ENCODE results near the gene CBY1. TPM values are rescaled to one million over a fixed set of nuclear protein-coding genes. Genes with fewer than 3 reads are reported as not detected.

The CBY1 gene
- 29.7 TPM for total RNA-seq (ENCODE audit: unreplicated experiment)
- long read RNA-seq, transcript CBY1-201 (5 exons, 1,133 nt), result major isoform, 7 of 12 reads
- long read RNA-seq, partial matches to known transcripts, result 0 of 12 reads
- long read RNA-seq, other reads (novel, unspliced or antisense), result 4 of 12 reads

DNA sequence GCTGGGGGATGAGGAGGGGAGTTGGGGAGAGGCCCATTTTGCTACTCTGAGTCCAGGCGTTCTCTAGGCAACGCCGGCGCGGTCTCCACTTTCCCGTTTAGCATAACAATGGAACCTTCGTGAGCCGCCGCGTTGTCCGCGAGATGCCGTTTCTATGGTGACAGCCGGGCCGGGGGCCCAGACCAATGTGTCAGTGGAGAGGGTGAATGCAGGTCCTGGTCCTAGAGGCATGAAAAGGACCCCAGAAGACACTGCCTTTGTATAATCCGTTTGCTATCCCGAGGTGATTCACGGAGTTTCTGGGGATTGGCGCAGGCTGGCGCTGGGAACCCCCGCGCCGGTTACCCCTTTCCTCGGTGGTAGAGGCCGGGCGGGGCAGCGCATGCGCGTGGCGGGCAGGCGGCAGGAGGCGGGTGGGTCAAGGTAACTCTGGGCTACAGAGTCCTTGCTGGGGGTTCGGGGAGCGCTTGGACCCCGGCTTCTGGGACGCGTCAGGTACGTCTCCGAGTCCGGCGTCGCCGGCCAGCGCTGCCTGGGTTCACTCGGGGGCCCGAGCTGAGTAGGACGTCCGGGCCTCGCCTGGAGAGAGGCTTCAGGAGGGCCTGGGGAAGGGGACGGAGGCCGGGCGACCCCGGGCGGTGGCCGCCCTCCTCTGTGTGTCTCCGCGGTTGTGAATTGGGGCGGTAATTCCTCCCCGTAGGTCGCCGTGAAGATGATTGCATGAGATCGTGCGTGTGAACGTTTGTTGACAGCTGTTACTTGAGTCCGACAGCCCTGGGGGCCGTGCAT is at the start of gene CBY1, which contains the start of gene FAM227A:
TSS of gene CBY1 (plus strand) at position 383 of the 789 bp plus-strand sequence. CDS start 11,417 bp downstream, outside the sequence.
TSS of gene FAM227A (minus strand) at position 137 of the 789 bp plus-strand sequence. CDS start 6,224 bp downstream, outside the sequence.
- Mint-ChIP-seq H3K27me3 (ENCODE audit: unreplicated experiment) (no peaks in the 10 kb centered on the region), H3K36me3 (ENCODE audit: low read depth, unreplicated experiment) (no peaks in the 10 kb centered on the region), H3K4me1 (ENCODE audit: unreplicated experiment) (peaks cover 7% of the 10 kb centered on the region), H3K9me3 (ENCODE audit: unreplicated experiment) (no peaks in the 10 kb centered on the region), H3K4me3 (ENCODE audit: unreplicated experiment) (peak within 1 kb of the TSS; percentile 95), H3K27ac (ENCODE audit: unreplicated experiment) (peak within 1 kb of the TSS; percentile 99)
- TF ChIP-seq, protein P1, sequence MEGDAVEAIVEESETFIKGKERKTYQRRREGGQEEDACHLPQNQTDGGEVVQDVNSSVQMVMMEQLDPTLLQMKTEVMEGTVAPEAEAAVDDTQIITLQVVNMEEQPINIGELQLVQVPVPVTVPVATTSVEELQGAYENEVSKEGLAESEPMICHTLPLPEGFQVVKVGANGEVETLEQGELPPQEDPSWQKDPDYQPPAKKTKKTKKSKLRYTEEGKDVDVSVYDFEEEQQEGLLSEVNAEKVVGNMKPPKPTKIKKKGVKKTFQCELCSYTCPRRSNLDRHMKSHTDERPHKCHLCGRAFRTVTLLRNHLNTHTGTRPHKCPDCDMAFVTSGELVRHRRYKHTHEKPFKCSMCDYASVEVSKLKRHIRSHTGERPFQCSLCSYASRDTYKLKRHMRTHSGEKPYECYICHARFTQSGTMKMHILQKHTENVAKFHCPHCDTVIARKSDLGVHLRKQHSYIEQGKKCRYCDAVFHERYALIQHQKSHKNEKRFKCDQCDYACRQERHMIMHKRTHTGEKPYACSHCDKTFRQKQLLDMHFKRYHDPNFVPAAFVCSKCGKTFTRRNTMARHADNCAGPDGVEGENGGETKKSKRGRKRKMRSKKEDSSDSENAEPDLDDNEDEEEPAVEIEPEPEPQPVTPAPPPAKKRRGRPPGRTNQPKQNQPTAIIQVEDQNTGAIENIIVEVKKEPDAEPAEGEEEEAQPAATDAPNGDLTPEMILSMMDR (IDR thresholded peaks at IDR 0.05; ENCODE audit: unreplicated experiment), result no peak
- DNase-seq (ENCODE audit: low spot score), result peak; percentile 87

DNA sequence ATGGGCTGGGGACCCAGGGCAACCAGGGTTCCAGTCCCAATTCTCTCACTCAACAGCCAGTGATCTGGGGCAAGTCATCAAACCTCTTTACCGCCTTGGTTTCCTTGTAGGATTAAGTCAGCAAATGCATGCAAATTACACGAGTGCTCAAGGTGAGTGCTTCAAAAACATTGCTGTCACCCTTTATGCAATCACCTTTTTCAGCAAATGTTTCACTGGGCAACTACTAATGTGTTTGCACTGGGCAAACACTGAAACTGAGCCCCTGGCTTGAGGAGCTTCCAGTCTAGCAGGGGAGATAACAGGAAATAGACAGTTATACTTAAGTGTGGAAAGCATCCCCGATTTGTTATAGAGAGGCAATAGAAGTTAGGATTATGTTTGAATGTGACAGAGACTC is 48.8 kb upstream of the CBY1 start:
- H3K9me3 Mint-ChIP-seq (ENCODE audit: unreplicated experiment), result no peaks in the 10 kb centered on the region
- no peaks in the 10 kb centered on the region for H3K4me1 Mint-ChIP-seq (ENCODE audit: unreplicated experiment)
- H3K27me3 Mint-ChIP-seq (ENCODE audit: unreplicated experiment), result peaks cover 4% of the 10 kb centered on the region
- no peak overlapping the region for H3K4me3 Mint-ChIP-seq (ENCODE audit: unreplicated experiment)
- no peak overlapping the region for H3K27ac Mint-ChIP-seq (ENCODE audit: unreplicated experiment)
- TF ChIP-seq, protein P1 (IDR thresholded peaks at IDR 0.05; ENCODE audit: unreplicated experiment), result no peak
- no peak for DNase-seq (ENCODE audit: low spot score)
- H3K36me3 Mint-ChIP-seq (ENCODE audit: low read depth, unreplicated experiment), result no peaks in the 10 kb centered on the region

DNA sequence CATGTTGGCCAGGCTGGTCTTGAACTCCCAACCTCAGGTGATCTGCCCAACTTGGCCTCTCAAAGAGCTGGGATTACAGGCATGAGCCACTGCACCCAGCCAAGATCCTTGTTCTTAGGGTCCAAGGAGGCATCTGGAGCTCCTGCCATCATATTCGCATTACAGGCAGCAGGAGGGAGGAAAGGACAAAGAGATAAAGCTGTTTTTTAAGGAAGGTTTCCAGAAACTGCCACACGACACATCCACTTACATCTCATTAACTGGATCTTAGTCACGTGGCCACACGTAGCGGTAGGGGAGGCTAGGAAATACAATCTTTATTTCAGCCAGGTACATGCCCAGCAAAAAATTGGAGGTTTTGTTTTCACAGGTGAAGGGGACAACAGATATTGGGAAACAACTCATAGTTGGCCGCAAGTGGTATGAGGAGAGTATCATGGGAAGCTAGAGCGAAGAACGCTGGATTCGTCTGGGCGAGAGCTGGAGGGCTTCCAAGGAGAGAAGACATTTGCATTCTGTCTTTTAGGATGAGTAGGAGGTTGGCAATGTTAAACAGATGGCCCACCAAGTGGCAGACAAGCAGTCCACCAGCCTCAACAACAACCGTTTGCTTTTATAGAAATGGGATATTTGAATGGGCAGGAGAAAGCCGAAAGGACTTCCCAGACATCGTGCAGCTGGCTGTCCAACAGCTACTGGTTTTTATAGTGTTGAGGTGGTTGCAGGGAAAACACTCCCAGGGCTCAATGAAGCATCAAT is 47.3 kb upstream of the CBY1 start:
- H3K27me3 Mint-ChIP-seq (ENCODE audit: unreplicated experiment), result peaks cover 4% of the 10 kb centered on the region
- TF ChIP-seq, protein P1 (IDR thresholded peaks at IDR 0.05; ENCODE audit: unreplicated experiment), result no peak
- no peaks in the 10 kb centered on the region for H3K9me3 Mint-ChIP-seq (ENCODE audit: unreplicated experiment)
- H3K4me3 Mint-ChIP-seq (ENCODE audit: unreplicated experiment), result no peak overlapping the region
- H3K36me3 Mint-ChIP-seq (ENCODE audit: low read depth, unreplicated experiment), result no peaks in the 10 kb centered on the region
- H3K4me1 Mint-ChIP-seq (ENCODE audit: unreplicated experiment), result no peaks in the 10 kb centered on the region
- no peak for DNase-seq (ENCODE audit: low spot score)
- H3K27ac Mint-ChIP-seq (ENCODE audit: unreplicated experiment), result no peak overlapping the region

DNA sequence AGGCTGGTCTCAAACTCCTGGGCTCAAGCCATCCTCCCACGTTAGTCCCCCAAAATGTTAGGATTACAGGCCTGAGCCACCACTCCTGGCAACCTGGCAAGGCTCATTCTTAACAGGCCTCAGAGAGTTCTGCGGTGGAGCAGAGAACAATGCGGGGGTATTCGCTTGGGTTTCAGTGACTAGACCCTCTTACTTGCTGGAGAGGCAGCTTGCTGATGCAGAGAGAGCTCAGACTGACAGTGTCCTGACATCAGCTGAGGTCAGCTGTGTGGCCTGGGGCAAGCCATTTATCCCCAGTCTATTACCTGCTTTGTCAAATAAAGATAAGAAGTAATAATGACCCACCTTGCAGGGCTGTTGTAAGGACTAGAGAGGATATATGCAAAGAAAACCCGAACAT is 46.2 kb upstream of the CBY1 start:
- Mint-ChIP-seq H3K4me3 (ENCODE audit: unreplicated experiment) (no peak overlapping the region), H3K27ac (ENCODE audit: unreplicated experiment) (no peak overlapping the region), H3K4me1 (ENCODE audit: unreplicated experiment) (no peaks in the 10 kb centered on the region), H3K36me3 (ENCODE audit: low read depth, unreplicated experiment) (no peaks in the 10 kb centered on the region), H3K27me3 (ENCODE audit: unreplicated experiment) (peaks cover 4% of the 10 kb centered on the region), H3K9me3 (ENCODE audit: unreplicated experiment) (no peaks in the 10 kb centered on the region)
- TF ChIP-seq, protein P1 (IDR thresholded peaks at IDR 0.05; ENCODE audit: unreplicated experiment), result no peak
- DNase-seq (ENCODE audit: low spot score), result no peak

Data from endothelial cell (in vitro differentiated cells).